ENCODE results near the gene ADGRL3.

The ADGRL3 gene

DNA sequence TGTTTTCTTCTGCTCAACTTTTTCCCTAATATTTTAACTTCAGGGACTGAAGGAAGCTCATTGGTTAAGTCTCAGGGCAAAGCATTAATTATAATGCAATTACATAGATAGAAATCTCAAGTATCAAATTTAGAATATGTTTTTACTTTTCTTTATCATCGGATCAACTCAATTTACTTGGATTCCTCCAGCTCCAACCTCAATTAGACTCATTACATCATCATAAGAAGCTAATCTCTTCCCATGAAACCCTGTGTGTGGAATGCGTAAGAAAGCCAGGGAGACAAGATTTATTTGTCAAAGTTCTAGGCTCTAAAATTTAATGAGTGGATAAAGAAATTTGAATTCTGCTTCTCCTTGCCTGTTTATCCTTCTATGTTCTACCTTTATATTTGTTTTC, 918.4 kb downstream of the ADGRL3 start:
- DNase-seq (ENCODE audit: low spot score): no peak

GRCh38 chr4:62119195-62119594, 919.1 kb downstream of the ADGRL3 start:
- DNase-seq (ENCODE audit: low spot score): no peak

GRCh38 chr4:62126064-62126732, 926.1 kb downstream of the ADGRL3 start:
- no peak for DNase-seq (ENCODE audit: low spot score)
